Vagina (tissue), 2 donors: ENCODE results near the gene LMBR1.

Source experiments
- POLR2A ChIP-seq, 2 donors: fragments of 450-650 bp; IDR thresholded peaks; one replicate each; pipeline ENCODE4 v1.6.1; 2017; ENCODE audit warnings: antibody characterized with exemption in 2 of 2, mild to moderate bottlenecking in 2 of 2, moderate library complexity in 2 of 2
- POLR2AphosphoS5 ChIP-seq, 2 donors: sonication (generic); formaldehyde crosslinking; IDR thresholded peaks; one replicate each; pipeline ENCODE4 v1.9.0; 2017; ENCODE audit warnings: antibody characterized with exemption in 2 of 2, mild to moderate bottlenecking in 2 of 2, low read depth in 1 of 2; ENCODE audit not compliant: insufficient read depth in 1 of 2
- TF ChIP-seq, protein P1 (sequence below), 3 experiments: fragments of 450-650 bp in 2 of 3; fragments of 200-600 bp in 1 of 3; sonication (generic) in 1 of 3; IDR thresholded peaks; one replicate each; pipeline ENCODE4 v1.5.1; 2017 to 2019; ENCODE audit warnings: antibody characterized with exemption in 3 of 3, mild to moderate bottlenecking in 2 of 3, moderate library complexity in 2 of 3

DNA sequence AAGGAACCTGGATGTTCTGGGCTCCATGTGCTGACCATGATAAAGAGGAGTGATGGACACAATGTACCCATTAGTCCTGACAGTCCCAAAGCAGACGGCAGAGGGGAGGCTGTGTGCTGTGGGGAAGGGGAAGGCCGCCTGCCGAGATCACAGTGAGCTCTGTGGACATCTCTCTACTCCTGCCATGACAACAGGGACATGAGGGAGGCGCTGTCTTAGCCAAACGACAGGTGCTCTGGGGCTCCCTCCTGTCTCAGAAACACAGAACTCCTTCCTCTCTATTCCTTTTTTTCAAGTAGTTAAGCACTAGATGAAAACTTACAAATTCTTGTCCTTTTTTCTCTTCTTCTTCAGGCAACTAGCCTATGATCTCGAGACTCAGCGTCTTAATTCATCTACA lies 139.4 kb downstream of the LMBR1 start:
- TF ChIP-seq, protein P1, sequence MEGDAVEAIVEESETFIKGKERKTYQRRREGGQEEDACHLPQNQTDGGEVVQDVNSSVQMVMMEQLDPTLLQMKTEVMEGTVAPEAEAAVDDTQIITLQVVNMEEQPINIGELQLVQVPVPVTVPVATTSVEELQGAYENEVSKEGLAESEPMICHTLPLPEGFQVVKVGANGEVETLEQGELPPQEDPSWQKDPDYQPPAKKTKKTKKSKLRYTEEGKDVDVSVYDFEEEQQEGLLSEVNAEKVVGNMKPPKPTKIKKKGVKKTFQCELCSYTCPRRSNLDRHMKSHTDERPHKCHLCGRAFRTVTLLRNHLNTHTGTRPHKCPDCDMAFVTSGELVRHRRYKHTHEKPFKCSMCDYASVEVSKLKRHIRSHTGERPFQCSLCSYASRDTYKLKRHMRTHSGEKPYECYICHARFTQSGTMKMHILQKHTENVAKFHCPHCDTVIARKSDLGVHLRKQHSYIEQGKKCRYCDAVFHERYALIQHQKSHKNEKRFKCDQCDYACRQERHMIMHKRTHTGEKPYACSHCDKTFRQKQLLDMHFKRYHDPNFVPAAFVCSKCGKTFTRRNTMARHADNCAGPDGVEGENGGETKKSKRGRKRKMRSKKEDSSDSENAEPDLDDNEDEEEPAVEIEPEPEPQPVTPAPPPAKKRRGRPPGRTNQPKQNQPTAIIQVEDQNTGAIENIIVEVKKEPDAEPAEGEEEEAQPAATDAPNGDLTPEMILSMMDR (IDR thresholded peaks at IDR 0.05) = no peak
- no peak for TF ChIP-seq POLR2A (IDR thresholded peaks at IDR 0.05)
- no peak for TF ChIP-seq POLR2AphosphoS5 (IDR thresholded peaks at IDR 0.05; ENCODE audit: insufficient read depth in 1 of 2, low read depth in 1 of 2)
